ENCODE results near the gene GPR63.

GPR63 gene

GRCh38 chr6:96851858-96852257 lies 14.6 kb upstream of the GPR63 start:
- no peak overlapping the region for H2BK12ac ChIP-seq (ENCODE audit: low read length)
- no peak overlapping the region for H2BK5ac ChIP-seq (ENCODE audit: low read depth, low read length, poor library complexity)
- H4K91ac ChIP-seq (ENCODE audit: low read depth, low read length): no peak overlapping the region
- H3K23ac ChIP-seq (ENCODE audit: low read length): no peak overlapping the region
- H3K4ac ChIP-seq (ENCODE audit: low read depth, low read length): no peak overlapping the region
- H3K18ac ChIP-seq (ENCODE audit: low read length): no peak overlapping the region
- H3K9ac ChIP-seq (ENCODE audit: low read length): no peak overlapping the region
- H3K27me3 ChIP-seq (ENCODE audit: insufficient read depth, low read length): no peaks in the 10 kb centered on the region
- H3K9me3 ChIP-seq (ENCODE audit: insufficient read depth, low read depth, low read length): no peaks in the 10 kb centered on the region
- no peak overlapping the region for H3K27ac ChIP-seq (ENCODE audit: low read depth, low read length)
- H3K36me3 ChIP-seq (ENCODE audit: control insufficient read depth in 1 of 2, insufficient read depth in 2 of 2, low read length in 2 of 2): no peaks in the 10 kb centered on the region
- H3K79me1 ChIP-seq (ENCODE audit: low read length): no peaks in the 10 kb centered on the region
- H3K14ac ChIP-seq (ENCODE audit: low read length): no peak overlapping the region
- H2BK120ac ChIP-seq (ENCODE audit: insufficient read depth, low read length, poor library complexity): no peak overlapping the region
- H3K4me1 ChIP-seq (ENCODE audit: control insufficient read depth in 1 of 2, insufficient read depth in 2 of 2, low read length in 2 of 2): no peaks in the 10 kb centered on the region
- H4K12ac ChIP-seq (ENCODE audit: low read depth, low read length): no peak overlapping the region
- no peak for DNase-seq
- H2AK5ac ChIP-seq (ENCODE audit: low read length): no peak overlapping the region
- H3K4me2 ChIP-seq (ENCODE audit: low read length): no peak overlapping the region
- WGBS (ENCODE audit: extremely low coverage, insufficient coverage, insufficient read length): no CpG with 5 or more reads among the region's 8 CpGs
- H3K4me3 ChIP-seq (ENCODE audit: low read depth, low read length): no peak overlapping the region
- no peaks in the 10 kb centered on the region for H3K79me2 ChIP-seq (ENCODE audit: control insufficient read depth, insufficient read depth, low read length, poor library complexity)
- no peak overlapping the region for H4K8ac ChIP-seq (ENCODE audit: low read depth, low read length)
- no peak overlapping the region for H2AFZ ChIP-seq (ENCODE audit: insufficient read depth, low read length, poor library complexity)

GRCh38 chr6:96849615-96850014 lies 12.3 kb upstream of the GPR63 start:
- no peak overlapping the region for H2BK5ac ChIP-seq (ENCODE audit: low read depth, low read length, poor library complexity)
- H3K36me3 ChIP-seq (ENCODE audit: control insufficient read depth in 1 of 2, insufficient read depth in 2 of 2, low read length in 2 of 2): no peaks in the 10 kb centered on the region
- H2BK120ac ChIP-seq (ENCODE audit: insufficient read depth, low read length, poor library complexity): no peak overlapping the region
- no peak overlapping the region for H3K4me2 ChIP-seq (ENCODE audit: low read length)
- no peak overlapping the region for H4K91ac ChIP-seq (ENCODE audit: low read depth, low read length)
- no peak overlapping the region for H3K23ac ChIP-seq (ENCODE audit: low read length)
- H3K4me1 ChIP-seq (ENCODE audit: control insufficient read depth in 1 of 2, insufficient read depth in 2 of 2, low read length in 2 of 2): no peaks in the 10 kb centered on the region
- H3K4me3 ChIP-seq (ENCODE audit: low read depth, low read length): no peak overlapping the region
- no peak overlapping the region for H4K8ac ChIP-seq (ENCODE audit: low read depth, low read length)
- no peaks in the 10 kb centered on the region for H3K79me1 ChIP-seq (ENCODE audit: low read length)
- WGBS (ENCODE audit: extremely low coverage, insufficient coverage, insufficient read length): no CpG with 5 or more reads among the region's 2 CpGs
- H4K12ac ChIP-seq (ENCODE audit: low read depth, low read length): no peak overlapping the region
- DNase-seq: no peak
- no peak overlapping the region for H3K18ac ChIP-seq (ENCODE audit: low read length)
- H3K79me2 ChIP-seq (ENCODE audit: control insufficient read depth, insufficient read depth, low read length, poor library complexity): no peaks in the 10 kb centered on the region
- H3K14ac ChIP-seq (ENCODE audit: low read length): no peak overlapping the region
- H2AFZ ChIP-seq (ENCODE audit: insufficient read depth, low read length, poor library complexity): no peak overlapping the region
- H3K27ac ChIP-seq (ENCODE audit: low read depth, low read length): no peak overlapping the region
- no peak overlapping the region for H3K9ac ChIP-seq (ENCODE audit: low read length)
- no peaks in the 10 kb centered on the region for H3K9me3 ChIP-seq (ENCODE audit: insufficient read depth, low read depth, low read length)
- no peak overlapping the region for H2BK12ac ChIP-seq (ENCODE audit: low read length)
- H3K27me3 ChIP-seq (ENCODE audit: insufficient read depth, low read length): no peaks in the 10 kb centered on the region
- no peak overlapping the region for H2AK5ac ChIP-seq (ENCODE audit: low read length)
- H3K4ac ChIP-seq (ENCODE audit: low read depth, low read length): no peak overlapping the region

- Histone ChIP-seq H4K91ac (ENCODE audit: low read depth, low read length) (no peak overlapping the region), H2AFZ (ENCODE audit: insufficient read depth, low read length, poor library complexity) (no peak overlapping the region), H3K4ac (ENCODE audit: low read depth, low read length) (no peak overlapping the region), H3K4me2 (ENCODE audit: low read length) (no peak overlapping the region), H3K27me3 (ENCODE audit: insufficient read depth, low read length) (no peaks in the 10 kb centered on the region), H3K9ac (ENCODE audit: low read length) (no peak overlapping the region), H3K79me1 (ENCODE audit: low read length) (no peaks in the 10 kb centered on the region), H2AK5ac (ENCODE audit: low read length) (no peak overlapping the region), H3K23ac (ENCODE audit: low read length) (no peak overlapping the region), H2BK12ac (ENCODE audit: low read length) (no peak overlapping the region), H3K4me3 (ENCODE audit: low read depth, low read length) (no peak overlapping the region), H3K9me3 (ENCODE audit: insufficient read depth, low read depth, low read length) (no peaks in the 10 kb centered on the region), H2BK5ac (ENCODE audit: low read depth, low read length, poor library complexity) (no peak overlapping the region), H4K8ac (ENCODE audit: low read depth, low read length) (no peak overlapping the region), H3K27ac (ENCODE audit: low read depth, low read length) (no peak overlapping the region), H3K79me2 (ENCODE audit: control insufficient read depth, insufficient read depth, low read length, poor library complexity) (no peaks in the 10 kb centered on the region), H3K36me3 (ENCODE audit: control insufficient read depth in 1 of 2, insufficient read depth in 2 of 2, low read length in 2 of 2) (no peaks in the 10 kb centered on the region), H3K18ac (ENCODE audit: low read length) (no peak overlapping the region), H3K4me1 (ENCODE audit: control insufficient read depth in 1 of 2, insufficient read depth in 2 of 2, low read length in 2 of 2) (no peaks in the 10 kb centered on the region), H4K12ac (ENCODE audit: low read depth, low read length) (no peak overlapping the region), H2BK120ac (ENCODE audit: insufficient read depth, low read length, poor library complexity) (no peak overlapping the region), H3K14ac (ENCODE audit: low read length) (no peak overlapping the region)
- DNase-seq: no peak
Observed at GRCh38 chr6:96844530-96844929, 7.3 kb upstream of the GPR63 start.

- Histone ChIP-seq H2BK5ac (ENCODE audit: low read depth, low read length, poor library complexity) (no peak overlapping the region), H3K14ac (ENCODE audit: low read length) (no peak overlapping the region)
- WGBS (ENCODE audit: extremely low coverage, insufficient coverage, insufficient read length): no CpG with 5 or more reads among the region's 2 CpGs
Observed at GRCh38 chr6:96841345-96841744, 4.1 kb upstream of the GPR63 start.

More at GRCh38 chr6:96841345-96841744, 4.1 kb upstream of the GPR63 start:
- H3K9me3 ChIP-seq (ENCODE audit: insufficient read depth, low read depth, low read length): no peaks in the 10 kb centered on the region
- no peak overlapping the region for H2AK5ac ChIP-seq (ENCODE audit: low read length)
- no peak for DNase-seq
- no peak overlapping the region for H3K9ac ChIP-seq (ENCODE audit: low read length)
- H3K27ac ChIP-seq (ENCODE audit: low read depth, low read length): no peak overlapping the region
- H2BK120ac ChIP-seq (ENCODE audit: insufficient read depth, low read length, poor library complexity): no peak overlapping the region
- H4K12ac ChIP-seq (ENCODE audit: low read depth, low read length): no peak overlapping the region
- no peak overlapping the region for H2AFZ ChIP-seq (ENCODE audit: insufficient read depth, low read length, poor library complexity)
- H3K4me2 ChIP-seq (ENCODE audit: low read length): no peak overlapping the region
- H3K4me3 ChIP-seq (ENCODE audit: low read depth, low read length): no peak overlapping the region
- H2BK12ac ChIP-seq (ENCODE audit: low read length): no peak overlapping the region
- no peak overlapping the region for H3K18ac ChIP-seq (ENCODE audit: low read length)
- peaks cover 4% of the 10 kb centered on the region for H3K79me1 ChIP-seq (ENCODE audit: low read length)
- no peak overlapping the region for H3K23ac ChIP-seq (ENCODE audit: low read length)
- H4K8ac ChIP-seq (ENCODE audit: low read depth, low read length): no peak overlapping the region
- H3K27me3 ChIP-seq (ENCODE audit: insufficient read depth, low read length): no peaks in the 10 kb centered on the region
- H3K4ac ChIP-seq (ENCODE audit: low read depth, low read length): no peak overlapping the region
- no peaks in the 10 kb centered on the region for H3K4me1 ChIP-seq (ENCODE audit: control insufficient read depth in 1 of 2, insufficient read depth in 2 of 2, low read length in 2 of 2)
- no peaks in the 10 kb centered on the region for H3K36me3 ChIP-seq (ENCODE audit: control insufficient read depth in 1 of 2, insufficient read depth in 2 of 2, low read length in 2 of 2)
- H4K91ac ChIP-seq (ENCODE audit: low read depth, low read length): no peak overlapping the region
- peaks cover 5% of the 10 kb centered on the region for H3K79me2 ChIP-seq (ENCODE audit: control insufficient read depth, insufficient read depth, low read length, poor library complexity)

All from trophoblast cell (in vitro differentiated cells and primary cell).